Measurements from ENCODE around the gene CARMIL1.

The CARMIL1 gene

GRCh38 chr6:25423358-25423757 lies 144.2 kb downstream of the CARMIL1 start:
- Histone ChIP-seq H3K4me2 (ENCODE audit: low read depth, low read length, poor library complexity, severe bottlenecking) (peak overlapping the region; percentile 32), H3K27me3 (ENCODE audit: insufficient read depth, low read length, poor library complexity, severe bottlenecking) (no peaks in the 10 kb centered on the region), H3K9me3 (ENCODE audit: insufficient read depth, low read depth, low read length) (peaks cover 17% of the 10 kb centered on the region; the same call in 1 of the 2 replicates), H3K9ac (ENCODE audit: low read depth, low read length, poor library complexity, severe bottlenecking) (peak overlapping the region; percentile 46), H3K79me2 (ENCODE audit: insufficient read depth, low read length) (no peaks in the 10 kb centered on the region), H2AFZ (ENCODE audit: low read length) (no peak overlapping the region), H4K20me1 (ENCODE audit: insufficient read depth, low read length, poor library complexity, severe bottlenecking) (no peaks in the 10 kb centered on the region), H3F3A (ENCODE audit: low read depth) (peaks cover 4% of the 10 kb centered on the region; the same call in 1 of the 2 replicates), H3K4me1 (ENCODE audit: insufficient read depth, low read length, poor library complexity, severe bottlenecking) (peaks cover 50% of the 10 kb centered on the region), H3K4me3 (ENCODE audit: low read length, poor library complexity, severe bottlenecking) (no peak overlapping the region), H3K9me2 (replicated peaks; ENCODE audit: low read depth, low read length) (no peaks in the 10 kb centered on the region), H3K36me3 (ENCODE audit: insufficient read depth, low read length) (peaks cover 9% of the 10 kb centered on the region)
- no peak for TF ChIP-seq CTCF (conservative IDR thresholded peaks at IDR 0.05; ENCODE audit: low read length)
- no peak for TF ChIP-seq EZH2phosphoT487 (IDR thresholded peaks at IDR 0.05; ENCODE audit: borderline replicate concordance)

DNA sequence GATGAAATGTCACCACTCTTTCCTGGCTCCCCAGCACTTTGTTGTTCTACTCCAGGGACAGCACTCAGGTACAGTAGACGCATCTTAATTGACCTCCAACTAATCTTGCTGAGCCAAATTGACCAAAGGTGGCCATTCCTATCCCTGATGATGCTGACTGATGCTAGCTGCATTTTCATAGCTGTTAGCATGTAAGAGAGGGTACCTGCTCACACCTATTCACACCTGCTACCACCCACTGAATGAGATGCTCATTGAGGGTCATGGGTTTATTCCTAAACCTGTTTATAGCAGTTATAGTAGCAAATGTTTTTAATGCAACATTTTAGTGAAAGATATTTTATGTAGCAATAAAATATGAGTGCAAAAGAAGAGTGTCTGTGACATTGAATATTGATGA lies 145.1 kb downstream of the CARMIL1 start:
- no peaks in the 10 kb centered on the region for H4K20me1 ChIP-seq (ENCODE audit: insufficient read depth, low read length, poor library complexity, severe bottlenecking)
- no peak overlapping the region for H3K9ac ChIP-seq (ENCODE audit: low read depth, low read length, poor library complexity, severe bottlenecking)
- peaks cover 17% of the 10 kb centered on the region; the same call in 1 of the 2 replicates for H3K9me3 ChIP-seq (ENCODE audit: insufficient read depth, low read depth, low read length)
- H3K9me2 ChIP-seq (replicated peaks; ENCODE audit: low read depth, low read length): no peaks in the 10 kb centered on the region
- H3K36me3 ChIP-seq (ENCODE audit: insufficient read depth, low read length): peaks cover 9% of the 10 kb centered on the region
- H3K27me3 ChIP-seq (ENCODE audit: insufficient read depth, low read length, poor library complexity, severe bottlenecking): no peaks in the 10 kb centered on the region
- H3K4me3 ChIP-seq (ENCODE audit: low read length, poor library complexity, severe bottlenecking): no peak overlapping the region
- H3F3A ChIP-seq (ENCODE audit: low read depth): peaks cover 4% of the 10 kb centered on the region; the same call in 1 of the 2 replicates
- peak overlapping the region; percentile 32 for H3K4me2 ChIP-seq (ENCODE audit: low read depth, low read length, poor library complexity, severe bottlenecking)
- peaks cover 44% of the 10 kb centered on the region for H3K4me1 ChIP-seq (ENCODE audit: insufficient read depth, low read length, poor library complexity, severe bottlenecking)
- TF ChIP-seq EZH2phosphoT487 (IDR thresholded peaks at IDR 0.05; ENCODE audit: borderline replicate concordance): no peak
- TF ChIP-seq CTCF (conservative IDR thresholded peaks at IDR 0.05; ENCODE audit: low read length): no peak
- no peak overlapping the region for H2AFZ ChIP-seq (ENCODE audit: low read length)
- H3K79me2 ChIP-seq (ENCODE audit: insufficient read depth, low read length): no peaks in the 10 kb centered on the region

DNA sequence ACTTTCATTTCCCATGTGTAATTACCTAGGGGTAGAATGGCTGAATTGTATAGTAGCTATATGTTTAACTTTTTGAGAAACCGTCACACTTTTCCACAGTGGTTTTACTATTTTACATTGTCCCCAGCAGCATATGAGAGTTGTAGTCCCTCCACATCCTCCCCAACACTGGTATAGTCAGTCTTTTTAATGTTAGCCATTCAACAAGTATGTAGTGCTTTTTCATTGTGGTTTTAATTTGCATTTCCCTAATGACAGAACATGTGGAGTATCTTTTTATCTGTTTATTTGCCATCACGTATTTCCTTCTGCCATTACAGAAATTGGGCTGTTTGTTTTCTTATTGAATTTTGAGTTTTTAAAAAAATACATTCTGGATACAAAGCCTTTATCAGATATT lies 148.4 kb downstream of the CARMIL1 start:
- Histone ChIP-seq H3K4me1 (ENCODE audit: insufficient read depth, low read length, poor library complexity, severe bottlenecking) (peaks cover 49% of the 10 kb centered on the region), H3K79me2 (ENCODE audit: insufficient read depth, low read length) (no peaks in the 10 kb centered on the region), H3K9ac (ENCODE audit: low read depth, low read length, poor library complexity, severe bottlenecking) (no peak overlapping the region), H3K4me3 (ENCODE audit: low read length, poor library complexity, severe bottlenecking) (no peak overlapping the region), H3K36me3 (ENCODE audit: insufficient read depth, low read length) (no peaks in the 10 kb centered on the region), H3K9me3 (ENCODE audit: insufficient read depth, low read depth, low read length) (no peaks in the 10 kb centered on the region), H3K9me2 (replicated peaks; ENCODE audit: low read depth, low read length) (no peaks in the 10 kb centered on the region), H4K20me1 (ENCODE audit: insufficient read depth, low read length, poor library complexity, severe bottlenecking) (no peaks in the 10 kb centered on the region), H2AFZ (ENCODE audit: low read length) (no peak overlapping the region), H3F3A (ENCODE audit: low read depth) (peaks cover 4% of the 10 kb centered on the region; the same call in 1 of the 2 replicates), H3K4me2 (ENCODE audit: low read depth, low read length, poor library complexity, severe bottlenecking) (peak overlapping the region; percentile 26), H3K27me3 (ENCODE audit: insufficient read depth, low read length, poor library complexity, severe bottlenecking) (no peaks in the 10 kb centered on the region)
- TF ChIP-seq EZH2phosphoT487 (IDR thresholded peaks at IDR 0.05; ENCODE audit: borderline replicate concordance) (no peak), CTCF (conservative IDR thresholded peaks at IDR 0.05; ENCODE audit: low read length) (no peak)
